GM19351 (cell line): Measurements from ENCODE around the gene PSD4.

Experiments
- ATAC-seq: cut with Tn5 transposase; IDR thresholded peaks from one replicate; pipeline ENCODE4 v1.9.1; 2021; ENCODE audit warnings: mild to moderate bottlenecking, moderate library complexity; ENCODE audit not compliant: unreplicated experiment

Gene PSD4

GRCh38 chr2:113219889-113220641 is 46.3 kb downstream of the PSD4 start:
- no peak for ATAC-seq

- no peak for ATAC-seq
Measured at GRCh38 chr2:113220970-113221708, 47.4 kb downstream of the PSD4 start.

GRCh38 chr2:113221846-113222245 is 48.1 kb downstream of the PSD4 start:
- no peak for ATAC-seq

GRCh38 chr2:113223813-113224212 is 50.0 kb downstream of the PSD4 start:
- ATAC-seq, result no peak

GRCh38 chr2:113224647-113225236 is 51.0 kb downstream of the PSD4 start:
- no peak for ATAC-seq

GRCh38 chr2:113225263-113226259 is 51.8 kb downstream of the PSD4 start:
- ATAC-seq, result no peak

- no peak for ATAC-seq
Measured at GRCh38 chr2:113226462-113226861, 52.7 kb downstream of the PSD4 start.

GRCh38 chr2:113227290-113227689 is 53.5 kb downstream of the PSD4 start:
- no peak for ATAC-seq

GRCh38 chr2:113227698-113228097 is 53.9 kb downstream of the PSD4 start:
- no peak for ATAC-seq

GRCh38 chr2:113228351-113228750 is 54.6 kb downstream of the PSD4 start:
- no peak for ATAC-seq

- ATAC-seq, result no peak
Measured at GRCh38 chr2:113228991-113229716, 55.4 kb downstream of the PSD4 start.

GRCh38 chr2:113229795-113230194 is 56.0 kb downstream of the PSD4 start:
- no peak for ATAC-seq

GRCh38 chr2:113230531-113230930 is 56.8 kb downstream of the PSD4 start:
- ATAC-seq, result no peak

- no peak for ATAC-seq
Measured at GRCh38 chr2:113231064-113231463, 57.3 kb downstream of the PSD4 start.

- ATAC-seq, result no peak
Measured at GRCh38 chr2:113232123-113232522, 58.4 kb downstream of the PSD4 start.

- no peak for ATAC-seq
Measured at GRCh38 chr2:113232740-113233139, 59.0 kb downstream of the PSD4 start.

- peak; percentile 65 for ATAC-seq
Measured at GRCh38 chr2:113233593-113234550, 60.1 kb downstream of the PSD4 start.

- ATAC-seq, result no peak
Measured at GRCh38 chr2:113234721-113235346, 61.1 kb downstream of the PSD4 start.
